K562 (cell line): ENCODE data around the gene GALR1.

Source experiments
- CTCF ChIP-seq, 3 experiments: IDR thresholded peaks in 2 of 3; conservative IDR thresholded peaks in 1 of 3; 2 replicates each; pipeline ENCODE4 v1.5.1; 2011 to 2012; ENCODE audit warnings: low read length in 3 of 3, mild to moderate bottlenecking in 3 of 3, control low read depth in 2 of 3, improper control_type of control experiment in 1 of 3, inconsistent platforms in 1 of 3, low read depth in 1 of 3, mixed read lengths in 1 of 3, moderate library complexity in 1 of 3; ENCODE audit not compliant: insufficient read depth in 2 of 3
- POLR2A ChIP-seq: fragments of 450-650 bp; conservative IDR thresholded peaks from 2 replicates; pipeline ENCODE4 v1.6.1; 2016

GRCh38 chr18:77300579-77300978 is 50.9 kb downstream of the GALR1 start:
- TF ChIP-seq CTCF (IDR thresholded peaks at IDR 0.05 in 2 of 3, conservative IDR thresholded peaks at IDR 0.05 in 1 of 3; ENCODE audit: insufficient read depth in 2 of 3, low read depth in 1 of 3, low read length in 3 of 3), result no peak
- TF ChIP-seq POLR2A, result no peak
